GM15510 (cell line): ENCODE results near the gene QSOX2.

ENCODE experiments used
- POLR2A ChIP-seq: IDR thresholded peaks from 3 replicates; pipeline ENCODE4 v1.6.1; 2011; ENCODE audit warnings: borderline replicate concordance; ENCODE audit not compliant: insufficient read length; ENCODE audit errors: extremely low read depth

Gene QSOX2

GRCh38 chr9:136245219-136246150 lies at the start of gene QSOX2:
Gene QSOX2 (minus strand): TSS chr9:136245812. CDS start chr9:136245803, 9 bp downstream.
- TF ChIP-seq POLR2A, result peak; percentile 65

GRCh38 chr9:136295055-136295454 lies 49.4 kb upstream of the QSOX2 start:
- TF ChIP-seq POLR2A, result no peak

- TF ChIP-seq POLR2A, result no peak
Observed at GRCh38 chr9:136294437-136294836, 48.8 kb upstream of the QSOX2 start.

- TF ChIP-seq POLR2A, result no peak
Observed at GRCh38 chr9:136293476-136294077, 48.0 kb upstream of the QSOX2 start.

GRCh38 chr9:136292591-136293448 lies 47.2 kb upstream of the QSOX2 start:
- no peak for TF ChIP-seq POLR2A

GRCh38 chr9:136292026-136292538 lies 46.5 kb upstream of the QSOX2 start:
- no peak for TF ChIP-seq POLR2A

GRCh38 chr9:136291306-136292025 lies 45.9 kb upstream of the QSOX2 start:
- no peak for TF ChIP-seq POLR2A

GRCh38 chr9:136290508-136291000 lies 44.9 kb upstream of the QSOX2 start:
- no peak for TF ChIP-seq POLR2A

- TF ChIP-seq POLR2A, result no peak
Observed at GRCh38 chr9:136289651-136290507, 44.3 kb upstream of the QSOX2 start.

GRCh38 chr9:136287960-136288753 lies 42.5 kb upstream of the QSOX2 start:
- no peak for TF ChIP-seq POLR2A

- TF ChIP-seq POLR2A, result no peak
Observed at GRCh38 chr9:136286987-136287379, 41.4 kb upstream of the QSOX2 start.

- no peak for TF ChIP-seq POLR2A
Observed at GRCh38 chr9:136286359-136286986, 40.9 kb upstream of the QSOX2 start.
